ENCODE data around the gene PPP2R1B. TPM values are rescaled to one million over a fixed set of nuclear protein-coding genes. Genes with fewer than 3 reads are reported as not detected.

Gene PPP2R1B
- 24.1 and 25.8 TPM in 2 replicates for total RNA-seq (2012; rRNA removed)

- Histone ChIP-seq H3K4me2 (ENCODE audit: low read length) (peak within 1 kb of the TSS; percentile 99), H3K4me3 (ENCODE audit: low read length) (peak within 1 kb of the TSS; percentile 96), H3K4me1 (ENCODE audit: control insufficient read depth, insufficient read depth, low read length) (peaks cover 18% of the 10 kb centered on the region), H3K27me3 (ENCODE audit: control insufficient read depth, insufficient read depth, low read length) (no peaks in the 10 kb centered on the region), H3K9me3 (replicated peaks; ENCODE audit: low read length) (no peaks in the 10 kb centered on the region), H3K9ac (ENCODE audit: low read depth, low read length) (peak within 1 kb of the TSS; percentile 90), H3K36me3 (ENCODE audit: insufficient read depth, low read length) (peaks cover 31% of the 10 kb centered on the region)
Observed at GRCh38 chr11:111765984-111766833, at the start of gene PPP2R1B. Gene PPP2R1B, minus strand, starts transcription at chr11:111766389. Its CDS starts 28 bp downstream, at chr11:111766361.

GRCh38 chr11:111815489-111815888 lies 49.3 kb upstream of the PPP2R1B start:
- no peak overlapping the region for H3K4me3 ChIP-seq (ENCODE audit: low read length)
- no peaks in the 10 kb centered on the region for H3K36me3 ChIP-seq (ENCODE audit: insufficient read depth, low read length)
- no peaks in the 10 kb centered on the region for H3K9me3 ChIP-seq (replicated peaks; ENCODE audit: low read length)
- H3K27me3 ChIP-seq (ENCODE audit: control insufficient read depth, insufficient read depth, low read length): no peaks in the 10 kb centered on the region
- peaks cover 12% of the 10 kb centered on the region for H3K4me1 ChIP-seq (ENCODE audit: control insufficient read depth, insufficient read depth, low read length)
- H3K4me2 ChIP-seq (ENCODE audit: low read length): no peak overlapping the region
- no peak overlapping the region for H3K9ac ChIP-seq (ENCODE audit: low read depth, low read length)

DNA sequence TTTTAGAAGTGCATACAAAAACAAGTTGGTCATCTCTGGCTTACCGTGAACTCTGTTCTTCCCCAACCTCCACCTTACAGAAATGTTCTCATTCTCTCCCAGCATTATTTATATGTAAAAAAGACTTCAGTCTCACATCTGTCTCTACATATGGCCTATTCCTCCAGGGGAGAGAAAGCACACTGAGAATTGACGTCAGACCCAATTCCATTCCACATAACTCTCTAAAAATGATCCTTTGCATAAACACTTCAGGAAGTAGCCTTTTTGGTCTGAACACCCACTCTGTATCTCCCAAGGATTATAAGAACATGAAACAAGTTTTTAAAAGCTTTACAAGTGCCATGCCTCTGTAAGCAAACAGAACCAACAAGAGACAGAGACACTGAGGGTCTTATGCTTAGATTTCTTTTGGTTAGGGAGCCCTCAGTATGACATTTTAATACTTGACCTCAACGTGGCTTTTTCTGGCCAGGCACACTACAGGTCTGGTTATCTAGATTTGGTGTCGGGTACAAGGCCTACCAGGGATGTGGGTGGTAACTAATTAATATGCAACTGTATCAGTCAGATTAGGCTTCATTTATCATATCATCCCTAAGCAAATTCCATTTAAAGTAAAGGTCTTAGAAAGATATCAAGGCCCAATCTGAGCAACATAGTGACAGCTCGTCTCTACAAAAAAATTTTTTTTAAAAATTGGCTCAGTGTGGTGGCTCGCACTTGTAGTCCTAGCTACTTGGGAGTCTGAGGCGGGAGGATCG lies 48.5 kb upstream of the PPP2R1B start:
- Histone ChIP-seq H3K36me3 (ENCODE audit: insufficient read depth, low read length) (peaks cover under 1% of the 10 kb centered on the region), H3K4me1 (ENCODE audit: control insufficient read depth, insufficient read depth, low read length) (peaks cover 9% of the 10 kb centered on the region), H3K4me2 (ENCODE audit: low read length) (no peak overlapping the region), H3K9me3 (replicated peaks; ENCODE audit: low read length) (no peaks in the 10 kb centered on the region), H3K9ac (ENCODE audit: low read depth, low read length) (no peak overlapping the region), H3K4me3 (ENCODE audit: low read length) (no peak overlapping the region), H3K27me3 (ENCODE audit: control insufficient read depth, insufficient read depth, low read length) (no peaks in the 10 kb centered on the region)

DNA sequence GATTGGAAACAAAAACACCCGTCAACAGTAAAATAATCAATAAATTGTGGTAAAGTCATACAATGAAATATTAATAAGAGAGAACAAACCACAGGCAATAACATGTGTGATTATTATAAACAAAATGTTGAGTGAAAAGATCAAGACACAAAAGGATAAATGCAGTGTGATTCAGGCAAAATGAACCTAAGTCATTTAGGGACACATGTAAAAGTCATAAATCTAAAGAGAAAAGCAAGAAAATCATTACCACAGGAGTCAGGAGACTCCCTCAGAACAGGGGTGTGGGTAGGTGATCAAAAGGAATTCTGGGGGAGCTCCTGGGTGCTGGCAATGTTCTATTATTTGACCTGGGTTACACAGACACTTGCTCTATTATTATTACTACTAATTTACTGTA lies 47.9 kb upstream of the PPP2R1B start:
- Histone ChIP-seq H3K4me1 (ENCODE audit: control insufficient read depth, insufficient read depth, low read length) (peaks cover 2% of the 10 kb centered on the region), H3K36me3 (ENCODE audit: insufficient read depth, low read length) (peaks cover 5% of the 10 kb centered on the region), H3K4me3 (ENCODE audit: low read length) (no peak overlapping the region), H3K4me2 (ENCODE audit: low read length) (no peak overlapping the region), H3K9me3 (replicated peaks; ENCODE audit: low read length) (no peaks in the 10 kb centered on the region), H3K9ac (ENCODE audit: low read depth, low read length) (no peak overlapping the region), H3K27me3 (ENCODE audit: control insufficient read depth, insufficient read depth, low read length) (no peaks in the 10 kb centered on the region)

DNA sequence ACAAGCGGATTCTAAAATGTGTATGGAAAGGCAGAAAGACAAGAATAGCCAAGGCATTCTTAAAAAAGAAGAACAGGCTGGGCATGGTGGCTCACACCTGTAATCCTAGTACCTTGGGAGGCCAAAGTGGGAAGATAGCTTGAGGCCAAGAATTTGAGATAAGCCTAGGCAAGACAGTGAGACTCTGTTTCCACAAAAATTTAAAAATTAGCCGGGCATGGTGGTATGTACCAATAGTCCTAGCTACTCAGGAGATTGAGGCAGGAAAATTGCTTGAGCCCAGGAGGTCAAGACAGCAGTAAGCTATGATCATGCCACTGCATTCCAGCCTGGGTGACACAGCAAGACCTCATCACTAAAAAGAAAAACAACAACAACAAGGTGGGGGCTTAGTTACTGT lies 46.0 kb upstream of the PPP2R1B start:
- Histone ChIP-seq H3K4me2 (ENCODE audit: low read length) (no peak overlapping the region), H3K4me1 (ENCODE audit: control insufficient read depth, insufficient read depth, low read length) (no peaks in the 10 kb centered on the region), H3K9me3 (replicated peaks; ENCODE audit: low read length) (no peaks in the 10 kb centered on the region), H3K27me3 (ENCODE audit: control insufficient read depth, insufficient read depth, low read length) (no peaks in the 10 kb centered on the region), H3K36me3 (ENCODE audit: insufficient read depth, low read length) (peaks cover 17% of the 10 kb centered on the region), H3K9ac (ENCODE audit: low read depth, low read length) (no peak overlapping the region), H3K4me3 (ENCODE audit: low read length) (no peak overlapping the region)

DNA sequence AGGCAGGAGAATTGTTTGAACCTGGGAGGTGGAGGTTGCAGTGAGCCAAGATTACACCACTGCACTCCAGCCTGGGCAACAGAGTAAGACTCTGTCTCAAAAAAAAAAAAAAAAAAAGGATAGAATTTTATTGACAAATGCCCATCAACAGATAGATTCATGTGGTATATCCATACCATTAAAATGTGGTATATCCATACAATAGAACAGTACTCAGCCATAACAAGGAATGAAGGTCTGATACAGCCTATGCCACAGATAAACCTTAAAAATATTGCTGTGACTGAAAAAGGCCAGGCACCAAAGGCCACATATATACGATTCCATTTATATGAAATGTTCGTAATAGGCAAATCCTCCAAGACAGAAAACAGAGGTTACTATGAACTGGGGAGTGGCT lies 45.3 kb upstream of the PPP2R1B start:
- no peak overlapping the region for H3K9ac ChIP-seq (ENCODE audit: low read depth, low read length)
- no peak overlapping the region for H3K4me2 ChIP-seq (ENCODE audit: low read length)
- no peak overlapping the region for H3K4me3 ChIP-seq (ENCODE audit: low read length)
- no peaks in the 10 kb centered on the region for H3K27me3 ChIP-seq (ENCODE audit: control insufficient read depth, insufficient read depth, low read length)
- H3K4me1 ChIP-seq (ENCODE audit: control insufficient read depth, insufficient read depth, low read length): no peaks in the 10 kb centered on the region
- peaks cover 25% of the 10 kb centered on the region for H3K36me3 ChIP-seq (ENCODE audit: insufficient read depth, low read length)
- no peaks in the 10 kb centered on the region for H3K9me3 ChIP-seq (replicated peaks; ENCODE audit: low read length)

GRCh38 chr11:111808834-111809233 lies 42.6 kb upstream of the PPP2R1B start:
- no peaks in the 10 kb centered on the region for H3K4me1 ChIP-seq (ENCODE audit: control insufficient read depth, insufficient read depth, low read length)
- H3K4me3 ChIP-seq (ENCODE audit: low read length): no peak overlapping the region
- no peak overlapping the region for H3K4me2 ChIP-seq (ENCODE audit: low read length)
- peaks cover 28% of the 10 kb centered on the region for H3K36me3 ChIP-seq (ENCODE audit: insufficient read depth, low read length)
- H3K27me3 ChIP-seq (ENCODE audit: control insufficient read depth, insufficient read depth, low read length): no peaks in the 10 kb centered on the region
- H3K9me3 ChIP-seq (replicated peaks; ENCODE audit: low read length): no peaks in the 10 kb centered on the region
- no peak overlapping the region for H3K9ac ChIP-seq (ENCODE audit: low read depth, low read length)

- Histone ChIP-seq H3K4me1 (ENCODE audit: control insufficient read depth, insufficient read depth, low read length) (no peaks in the 10 kb centered on the region), H3K9me3 (replicated peaks; ENCODE audit: low read length) (no peaks in the 10 kb centered on the region), H3K4me2 (ENCODE audit: low read length) (no peak overlapping the region), H3K27me3 (ENCODE audit: control insufficient read depth, insufficient read depth, low read length) (no peaks in the 10 kb centered on the region), H3K4me3 (ENCODE audit: low read length) (no peak overlapping the region), H3K9ac (ENCODE audit: low read depth, low read length) (no peak overlapping the region), H3K36me3 (ENCODE audit: insufficient read depth, low read length) (peaks cover 28% of the 10 kb centered on the region)
Observed at GRCh38 chr11:111808063-111808588, 41.9 kb upstream of the PPP2R1B start.

DNA sequence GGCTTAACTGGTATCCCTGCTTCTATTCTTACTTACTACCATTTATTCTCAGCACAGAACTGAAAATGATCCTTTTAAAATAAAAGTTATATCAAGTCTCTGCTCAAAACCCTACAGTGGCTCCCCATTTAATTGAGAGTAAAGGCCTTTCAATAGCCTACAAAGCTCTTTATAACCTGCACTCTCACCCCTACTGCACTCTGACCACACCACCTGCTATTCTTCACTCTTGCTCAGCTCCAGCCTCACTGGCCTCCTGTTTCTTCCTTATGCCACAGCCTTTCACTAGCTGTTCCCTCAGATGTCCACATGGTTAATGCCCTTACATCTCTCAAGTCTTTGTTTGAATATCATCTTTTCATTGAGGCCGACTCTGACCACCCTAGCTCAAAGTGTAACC lies 40.9 kb upstream of the PPP2R1B start:
- no peak overlapping the region for H3K9ac ChIP-seq (ENCODE audit: low read depth, low read length)
- H3K27me3 ChIP-seq (ENCODE audit: control insufficient read depth, insufficient read depth, low read length): no peaks in the 10 kb centered on the region

GRCh38 chr11:111801135-111801534 lies 34.9 kb upstream of the PPP2R1B start:
- Histone ChIP-seq H3K27me3 (ENCODE audit: control insufficient read depth, insufficient read depth, low read length) (no peaks in the 10 kb centered on the region), H3K9ac (ENCODE audit: low read depth, low read length) (no peak overlapping the region), H3K4me3 (ENCODE audit: low read length) (no peak overlapping the region), H3K4me2 (ENCODE audit: low read length) (no peak overlapping the region), H3K9me3 (replicated peaks; ENCODE audit: low read length) (no peaks in the 10 kb centered on the region), H3K4me1 (ENCODE audit: control insufficient read depth, insufficient read depth, low read length) (no peaks in the 10 kb centered on the region), H3K36me3 (ENCODE audit: insufficient read depth, low read length) (peaks cover 10% of the 10 kb centered on the region)

More for the DNA sequence above, 40.9 kb upstream of the PPP2R1B start:
- H3K36me3 ChIP-seq (ENCODE audit: insufficient read depth, low read length): peaks cover 31% of the 10 kb centered on the region
- no peak overlapping the region for H3K4me3 ChIP-seq (ENCODE audit: low read length)
- no peak overlapping the region for H3K4me2 ChIP-seq (ENCODE audit: low read length)
- H3K9me3 ChIP-seq (replicated peaks; ENCODE audit: low read length): no peaks in the 10 kb centered on the region
- no peaks in the 10 kb centered on the region for H3K4me1 ChIP-seq (ENCODE audit: control insufficient read depth, insufficient read depth, low read length)

GRCh38 chr11:111798279-111798678 lies 32.1 kb upstream of the PPP2R1B start:
- Histone ChIP-seq H3K27me3 (ENCODE audit: control insufficient read depth, insufficient read depth, low read length) (no peaks in the 10 kb centered on the region), H3K4me1 (ENCODE audit: control insufficient read depth, insufficient read depth, low read length) (peaks cover 3% of the 10 kb centered on the region), H3K9me3 (replicated peaks; ENCODE audit: low read length) (no peaks in the 10 kb centered on the region), H3K4me2 (ENCODE audit: low read length) (no peak overlapping the region), H3K4me3 (ENCODE audit: low read length) (no peak overlapping the region), H3K36me3 (ENCODE audit: insufficient read depth, low read length) (peaks cover 10% of the 10 kb centered on the region), H3K9ac (ENCODE audit: low read depth, low read length) (no peak overlapping the region)

All from skeletal muscle satellite cell (primary cell).